Stimulated activated CD4-positive, alpha-beta T cell treated with anti-CD3 and anti-CD28 coated beads, Interleukin-1b, Interleukin-23, amount 100 ng/mL, for 24 hours (primary cell): ENCODE results near the gene LINC00632.
"Not testable (repeated sequence)": the region's sequence is repeated elsewhere in the genome, so short reads cannot be mapped to it uniquely, and the experiment has no call there.

Experiments used
- DNase-seq, 4 experiments: peaks; one replicate each; pipeline ENCODE4 v3.0.0-alpha.2; 2020; ENCODE audit warnings: low read depth in 4 of 4, low spot score in 1 of 4

LINC00632 gene

GRCh38 chrX:140709421-140709846, at the start of gene LINC00632:
TSS of gene LINC00632 (plus strand) at chrX:140709759.
- DNase-seq = no peak

DNA sequence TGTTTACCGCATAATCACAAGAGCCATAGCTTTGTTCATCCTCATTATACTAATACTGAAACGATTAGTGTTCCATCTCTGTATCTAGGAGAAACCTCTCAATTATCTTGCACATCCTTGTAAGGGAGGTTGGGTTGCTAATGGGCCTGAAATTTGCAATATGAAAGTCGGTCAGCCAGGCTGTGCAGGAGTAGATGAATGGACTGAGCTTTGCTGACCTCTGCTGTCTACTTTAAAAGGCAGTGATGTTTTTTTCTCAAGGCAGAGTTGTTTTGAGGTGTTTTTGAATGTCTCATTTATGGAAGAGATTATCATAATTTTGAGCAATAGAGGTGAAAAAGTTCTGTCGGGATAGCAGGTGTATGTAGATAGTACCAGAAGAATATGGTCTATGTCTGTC, 47.9 kb upstream of the LINC00632 start:
- no peak for DNase-seq

DNA sequence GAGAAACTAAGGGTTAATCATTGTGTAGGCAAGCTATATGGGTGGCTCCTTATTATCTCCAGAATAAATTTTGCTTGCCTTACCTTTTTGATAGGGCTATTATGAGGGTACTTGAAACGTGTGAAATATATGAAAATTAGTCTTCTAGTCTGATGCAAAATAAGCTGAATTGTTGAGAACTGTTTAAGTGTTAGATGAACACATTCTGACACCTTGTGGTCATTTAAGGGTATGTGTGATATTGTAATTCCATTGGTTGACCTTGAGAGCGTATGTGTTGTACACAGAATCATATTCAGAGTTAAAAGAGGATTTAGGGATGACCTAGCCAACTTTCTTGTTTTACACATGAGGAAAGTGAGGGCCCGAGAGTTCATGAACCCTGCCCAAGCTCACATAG, 44.6 kb upstream of the LINC00632 start:
- DNase-seq = no peak

- no peak for DNase-seq
Measured at GRCh38 chrX:140672840-140673731, 36.5 kb upstream of the LINC00632 start.

DNA sequence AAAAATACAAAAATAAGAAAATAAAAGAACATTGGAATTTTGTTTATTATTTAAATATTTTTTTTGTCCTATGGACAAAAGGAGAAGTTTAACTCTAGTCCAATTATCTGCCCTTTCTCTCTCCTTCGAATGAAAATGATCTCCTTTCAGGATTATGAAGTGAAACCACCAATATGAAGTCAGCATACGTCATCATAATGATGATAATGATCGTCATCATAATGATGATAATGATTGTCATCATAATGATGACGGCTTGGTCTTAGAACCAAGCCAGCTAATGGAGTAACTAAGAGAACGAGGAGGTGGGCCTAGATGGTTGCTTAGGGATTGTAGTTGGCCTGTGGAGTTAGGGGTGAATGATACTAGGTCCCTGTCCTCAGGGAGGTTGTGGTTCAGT, 21.9 kb upstream of the LINC00632 start:
- no peak for DNase-seq

DNA sequence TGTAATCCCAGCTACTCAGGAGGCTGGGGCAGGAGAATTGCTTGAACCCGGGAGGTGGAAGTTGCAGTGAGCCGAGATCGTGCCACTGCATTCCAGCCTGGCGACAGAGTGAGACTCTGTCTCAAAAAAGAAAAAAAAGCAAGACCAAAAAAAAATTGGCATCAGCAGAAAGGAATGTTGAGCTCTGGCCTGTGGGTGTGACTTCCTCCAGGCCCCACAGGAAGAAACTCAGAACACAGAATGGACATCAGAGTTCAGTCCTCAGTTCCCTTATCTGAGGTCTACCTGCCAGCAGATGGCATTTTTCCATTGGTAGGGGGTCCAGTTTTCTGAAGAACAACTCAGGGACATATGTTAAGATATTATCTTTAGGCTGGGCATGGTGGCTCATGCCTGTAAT, 18.0 kb upstream of the LINC00632 start:
- DNase-seq = not testable (repeated sequence)

DNA sequence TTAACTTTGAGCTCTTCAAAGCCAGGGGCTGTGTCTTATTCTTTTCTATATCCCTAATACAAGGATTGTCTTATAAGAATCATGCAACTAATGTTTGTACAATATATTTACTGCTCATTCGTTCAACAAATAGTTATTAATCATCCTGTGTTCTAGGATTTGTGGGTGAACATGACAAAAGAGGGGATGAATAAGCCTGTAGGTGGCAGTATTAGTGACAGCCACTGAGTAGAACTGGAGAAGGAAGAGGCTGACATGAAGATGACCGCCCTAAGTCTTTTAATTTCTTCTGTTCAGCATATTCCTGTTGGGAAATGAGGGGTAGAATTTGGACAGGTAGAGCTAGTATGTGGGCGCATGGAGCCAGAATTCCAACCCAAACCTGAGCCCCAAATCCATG, 11.9 kb upstream of the LINC00632 start:
- no peak for DNase-seq

- no peak for DNase-seq
Measured at GRCh38 chrX:140701480-140701879, 8.1 kb upstream of the LINC00632 start.

DNA sequence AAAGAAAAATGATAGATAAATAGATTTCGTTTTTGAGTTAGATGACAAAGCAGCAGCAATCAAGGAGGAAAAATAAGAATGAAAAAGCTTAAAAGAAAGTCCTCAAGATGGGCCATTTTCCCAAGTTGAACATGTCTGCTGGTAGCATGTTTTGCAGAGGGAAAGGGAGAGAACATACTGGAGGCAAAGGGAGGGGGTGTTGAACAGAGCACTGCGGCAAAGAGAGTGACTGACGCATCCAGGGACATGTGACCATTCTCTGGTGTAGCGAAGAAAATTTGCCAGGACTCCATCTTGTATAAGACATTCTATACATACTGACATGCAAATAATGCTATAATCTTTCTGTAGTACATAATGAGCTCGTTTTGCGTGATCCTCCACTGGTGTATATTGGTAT, 1.2 kb downstream of the LINC00632 start:
- no peak for DNase-seq

- no peak for DNase-seq
Measured at GRCh38 chrX:140711894-140712293, 2.3 kb downstream of the LINC00632 start.

- DNase-seq = no peak
Measured at GRCh38 chrX:140712413-140713173, 3.0 kb downstream of the LINC00632 start.

DNA sequence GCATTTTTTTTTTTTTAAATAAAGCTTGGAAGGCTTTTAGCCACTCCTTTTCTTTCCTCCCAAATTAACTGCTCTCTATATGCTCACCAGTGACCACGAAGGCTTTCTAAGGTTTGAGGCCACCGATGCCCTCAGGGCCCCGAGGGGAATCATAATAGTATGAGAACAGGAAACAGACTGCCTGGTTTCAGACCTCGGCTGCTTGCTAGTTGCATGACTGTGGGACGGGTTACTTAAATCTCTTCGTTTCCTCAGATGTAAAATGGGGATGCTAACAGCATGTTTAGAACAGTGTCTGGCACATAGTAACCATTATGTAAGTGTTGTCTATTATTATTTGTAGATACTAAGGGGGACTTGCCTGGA, 3.6 kb downstream of the LINC00632 start:
- DNase-seq = no peak

DNA sequence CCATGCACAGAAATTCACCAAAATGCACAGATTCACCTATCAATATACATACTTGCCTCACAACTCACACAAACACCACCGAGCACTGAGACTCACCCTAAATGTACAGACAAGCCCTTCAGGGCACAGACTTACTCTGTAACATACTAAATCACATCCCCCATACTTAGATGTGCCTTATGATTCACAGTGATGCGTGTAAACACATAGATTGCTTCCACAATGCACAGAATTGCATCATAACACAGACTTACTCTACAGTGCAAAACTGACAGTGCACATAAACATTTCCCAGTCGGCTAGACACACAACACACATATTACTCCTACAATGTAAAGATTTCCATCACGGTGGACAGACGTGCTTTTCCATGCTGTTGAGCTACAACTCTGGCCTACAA, 6.2 kb downstream of the LINC00632 start:
- no peak for DNase-seq

- no peak for DNase-seq
Measured at GRCh38 chrX:140723121-140723715, 13.7 kb downstream of the LINC00632 start.

DNA sequence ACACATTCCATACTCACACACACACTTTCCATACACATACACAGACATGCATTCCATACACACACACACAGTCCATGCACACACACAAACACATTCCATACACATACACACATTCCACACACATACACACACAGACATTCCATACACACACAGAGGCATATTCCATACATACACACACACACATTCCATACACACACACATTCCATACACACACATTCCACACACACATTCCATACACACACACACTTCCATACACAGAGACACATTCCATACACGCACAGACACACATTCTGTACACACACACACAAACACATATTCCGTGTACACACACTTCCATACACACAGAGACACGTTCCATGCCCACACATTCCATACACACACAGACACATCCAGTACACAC, 14.8 kb downstream of the LINC00632 start:
- DNase-seq = no peak

DNA sequence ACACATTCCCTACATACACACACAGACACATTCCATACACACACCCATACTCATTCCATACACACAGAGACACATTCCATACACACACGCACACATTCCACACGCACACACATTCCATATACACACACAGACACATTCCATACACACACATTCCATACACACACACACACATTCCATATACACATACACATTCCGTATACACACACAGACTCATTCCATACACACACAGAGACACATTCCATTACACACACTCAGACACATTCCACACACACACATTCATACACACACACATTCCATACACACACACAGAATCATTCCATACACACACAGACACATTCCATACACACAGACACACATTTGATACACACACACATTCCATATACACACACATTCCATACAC, 15.2 kb downstream of the LINC00632 start:
- DNase-seq = no peak

DNA sequence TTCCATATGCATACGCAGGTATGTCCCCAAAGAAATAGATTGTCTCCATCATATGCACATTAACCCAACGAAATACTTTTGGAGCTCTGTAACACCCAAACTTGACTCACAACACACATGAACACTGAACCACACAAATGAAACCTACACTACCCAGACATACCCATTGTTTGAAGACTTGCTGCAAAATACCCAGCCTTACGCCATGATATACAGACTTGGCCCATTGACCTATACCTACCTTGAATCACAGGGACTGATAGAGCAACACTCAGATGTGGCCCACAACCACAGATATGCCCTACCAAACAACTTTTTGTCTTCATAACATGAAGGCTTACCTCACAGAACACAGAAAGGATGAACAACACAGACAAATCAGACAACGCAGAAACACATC, 15.9 kb downstream of the LINC00632 start:
- no peak for DNase-seq

DNA sequence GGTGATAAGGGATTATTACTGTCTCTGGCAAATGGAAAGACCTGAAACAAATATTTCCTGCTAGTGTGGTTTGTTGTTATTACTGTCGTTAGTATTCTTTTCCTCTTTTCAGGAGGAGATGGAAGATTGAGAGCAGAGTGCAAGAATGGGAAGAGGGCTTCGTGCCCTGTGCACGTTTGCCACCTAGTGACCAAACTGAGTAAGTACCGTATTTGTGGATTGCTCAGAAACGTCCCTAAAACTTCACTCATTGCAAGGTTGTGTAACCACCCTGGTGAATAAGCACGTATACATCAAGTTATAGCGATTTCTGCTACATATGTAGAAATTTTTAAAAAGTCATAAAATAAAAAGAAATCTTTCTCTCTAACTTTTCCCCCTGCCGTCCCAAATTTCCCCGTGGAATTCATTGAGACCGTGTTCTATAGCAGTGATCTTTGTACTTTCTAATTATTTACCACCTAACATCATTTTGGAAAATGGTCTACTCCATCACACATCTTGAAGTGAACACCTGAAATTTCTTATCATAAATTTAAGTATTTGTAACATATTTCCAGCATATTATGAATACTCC, 24.3 kb downstream of the LINC00632 start:
- DNase-seq = no peak

DNA sequence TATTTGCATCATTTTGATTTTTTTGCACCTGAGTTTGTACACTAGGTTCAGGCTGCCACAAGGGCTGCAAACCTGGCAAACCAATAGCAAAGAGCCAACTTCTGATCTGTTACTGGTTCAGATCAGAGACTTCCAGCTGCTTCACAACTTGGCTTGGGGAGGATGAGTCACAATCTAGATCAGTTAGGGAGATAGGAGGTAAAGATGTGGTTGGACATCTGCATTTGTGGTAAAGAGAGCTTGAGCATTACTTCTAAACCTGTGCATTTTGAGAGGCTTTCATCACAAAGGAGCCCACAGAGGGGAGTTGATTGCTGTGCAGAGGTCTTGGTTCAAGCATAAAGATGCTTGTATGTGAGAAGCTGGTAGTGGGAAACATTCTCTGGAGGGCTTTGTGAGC, 34.5 kb downstream of the LINC00632 start:
- no peak for DNase-seq

- DNase-seq = no peak
Measured at GRCh38 chrX:140756941-140757340, 47.4 kb downstream of the LINC00632 start.

DNA sequence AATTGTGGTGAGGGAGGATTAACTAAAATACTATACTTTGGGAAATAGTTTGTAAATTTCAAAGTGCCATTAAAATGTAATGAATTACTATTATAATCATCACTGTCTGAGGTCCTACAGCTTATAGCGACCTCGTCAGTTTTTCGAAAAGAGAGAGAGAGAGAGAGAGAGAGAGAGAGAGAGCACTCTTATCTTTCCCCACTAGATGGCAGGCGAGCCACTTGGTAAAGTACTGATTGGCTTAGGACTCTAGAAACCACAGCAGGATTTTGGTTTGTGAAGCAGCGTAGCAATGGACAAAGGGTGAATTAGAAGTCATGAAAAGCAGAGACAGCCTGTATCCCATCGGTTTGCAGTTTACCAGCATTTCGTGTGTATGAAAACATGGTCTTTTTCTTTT, 52.5 kb downstream of the LINC00632 start:
- DNase-seq = no peak
